Stomach (tissue), 9 donors: Measurements from ENCODE around the gene EPB41L2. TPM values are rescaled to one million over a fixed set of nuclear protein-coding genes. Genes with fewer than 3 reads are reported as not detected.

Experiments used
- DNase-seq, 2 donors: peaks; one replicate each; pipeline versions ENCODE4 v3.0.0 to v3.0.0-alpha.2; 2013 to 2019
- H3K27ac ChIP-seq, 5 donors: fragments of 200-600 bp in 4 of 5; sonication (generic) in 4 of 5; one replicate each; pipeline ENCODE4 v1.5.1; 2013 to 2019; ENCODE audit warnings: mild to moderate bottlenecking in 1 of 5, moderate library complexity in 1 of 5
- H3K27me3 ChIP-seq, 3 donors: fragments of 200-600 bp; sonication (generic); one replicate each; pipeline ENCODE4 v1.5.1; 2017 to 2019; ENCODE audit warnings: mixed run types in 1 of 3
- H3K36me3 ChIP-seq, 4 donors: fragments of 200-600 bp; sonication (generic); 1 replicate in 3 of 4; 2 replicates in 1 of 4; pipeline ENCODE4 v1.5.1; 2016 to 2019
- H3K4me1 ChIP-seq, 4 donors: fragments of 200-600 bp; sonication (generic); one replicate each; pipeline ENCODE4 v1.5.1; 2016 to 2019
- H3K4me3 ChIP-seq, 4 donors: fragments of 200-600 bp; sonication (generic) in 3 of 4; one replicate each; pipeline ENCODE4 v1.5.1; 2016 to 2019; ENCODE audit warnings: mild to moderate bottlenecking in 1 of 4
- H3K9me3 ChIP-seq, 4 donors: fragments of 200-600 bp; sonication (generic); one replicate each; pipeline ENCODE4 v1.5.1; 2016 to 2019
- EP300 ChIP-seq: sonication (generic); formaldehyde crosslinking; IDR thresholded peaks from one replicate; pipeline ENCODE4 v1.6.1; 2017; ENCODE audit warnings: antibody characterized with exemption
- POLR2A ChIP-seq, 4 donors: fragments of 450-650 bp; IDR thresholded peaks; one replicate each; pipeline ENCODE4 v1.6.1; 2016; ENCODE audit warnings: antibody characterized with exemption in 4 of 4, control low read depth in 2 of 4, mild to moderate bottlenecking in 1 of 4, moderate library complexity in 1 of 4
- POLR2AphosphoS5 ChIP-seq, 3 donors: sonication (generic); formaldehyde crosslinking; IDR thresholded peaks; one replicate each; pipeline ENCODE4 v1.6.1; 2016; ENCODE audit warnings: antibody characterized with exemption in 3 of 3
- WGBS, 5 donors: extraction: QIAGEN DNeasy Blood & Tissue Kit in 3 of 5; methylation state at CpG; one replicate each; pipeline versions ENCODE4 v1.1.5 to v1.1.7; 2013 to 2018; 5-methylcytosine and 5-hydroxymethylcytosine counted together
- intact Hi-C: fragments of 100-400 bp; cut with DNase I; formaldehyde crosslinking; loops from one replicate; pipeline ENCODE4 v1.15.1; 2023; ENCODE audit warnings: low total_unique reads
- polyA plus RNA-seq, 3 donors: library from polyadenylated mRNA; stranded (reverse); fragments of 200-250 nt; gene quantifications; one replicate each; pipeline ENCODE4 v1.2.3, GENCODE V29; 2013
- total RNA-seq, 5 donors: library from RNA; depleted of rRNA; stranded (reverse); fragments of >200 nt; gene quantifications; one replicate each; pipeline versions ENCODE4 v1.1.0 to v1.2.3, GENCODE V29; 2014 to 2016
- TF ChIP-seq, protein P1 (sequence below), 7 experiments: fragments of 450-650 bp in 4 of 7; fragments of 200-600 bp in 3 of 7; sonication (generic) in 3 of 7; IDR thresholded peaks; one replicate each; pipeline ENCODE4 v1.5.1; 2016 to 2019; ENCODE audit warnings: antibody characterized with exemption in 7 of 7, control low read depth in 2 of 7, mild to moderate bottlenecking in 1 of 7
- donor health status: healthy with polysubstance abuse.
- donor health status: Bipolar disorder and iron deficiency.
- donor health status: healthy.

The EPB41L2 gene
- total and polyA plus RNA-seq, 8 donors = 12.5 to 238 (median 30.2) TPM

DNA sequence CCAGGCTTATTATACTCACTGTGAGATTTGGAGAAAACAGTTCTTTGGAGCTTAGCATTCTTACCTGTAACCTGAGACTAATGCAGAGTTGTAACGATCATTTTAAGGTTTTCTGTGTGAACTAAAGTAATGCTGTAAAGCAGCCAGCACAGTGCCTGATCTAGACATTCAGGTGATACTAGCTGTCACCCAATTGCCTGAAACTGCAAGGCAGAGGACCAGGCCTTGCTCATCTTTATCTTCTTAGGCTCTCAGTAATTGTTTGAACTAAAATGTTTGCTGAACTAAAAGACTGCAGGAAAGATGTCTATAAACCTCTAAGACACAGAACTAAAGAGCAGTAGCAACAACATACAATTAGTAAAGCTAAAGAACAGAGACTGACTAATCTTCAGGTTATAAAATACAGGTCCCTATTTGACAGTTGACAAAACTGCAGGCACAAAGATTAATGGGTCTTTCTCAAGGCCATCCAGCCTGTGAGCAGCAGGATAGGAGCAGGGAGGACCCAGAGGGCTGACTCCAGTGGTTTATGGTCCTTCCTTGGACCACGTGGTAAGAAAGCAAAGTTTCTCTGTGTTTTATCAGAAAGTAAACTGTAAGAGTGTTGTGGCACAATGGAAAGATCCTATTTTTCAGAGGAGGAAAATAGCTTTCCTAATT lies 204.4 kb downstream of the EPB41L2 start:
- TF ChIP-seq EP300 = no peak
- intact Hi-C loops = no loop called here
- peaks cover 0 to 7% (median 0%) of the 10 kb centered on the region in 4 donors for H3K4me1 ChIP-seq
- no peaks in the 10 kb centered on the region for H3K27me3 ChIP-seq
- H3K9me3 ChIP-seq = no peaks in the 10 kb centered on the region
- H3K27ac ChIP-seq = no peak overlapping the region
- 44 to 65% (median 58%) methylated on average over 2 of the region's 2 CpGs for WGBS, 5 donors
- no peak for DNase-seq
- H3K4me3 ChIP-seq = no peak overlapping the region
- peaks cover 0 to 35% (median 22%) of the 10 kb centered on the region in 4 donors for H3K36me3 ChIP-seq

DNA sequence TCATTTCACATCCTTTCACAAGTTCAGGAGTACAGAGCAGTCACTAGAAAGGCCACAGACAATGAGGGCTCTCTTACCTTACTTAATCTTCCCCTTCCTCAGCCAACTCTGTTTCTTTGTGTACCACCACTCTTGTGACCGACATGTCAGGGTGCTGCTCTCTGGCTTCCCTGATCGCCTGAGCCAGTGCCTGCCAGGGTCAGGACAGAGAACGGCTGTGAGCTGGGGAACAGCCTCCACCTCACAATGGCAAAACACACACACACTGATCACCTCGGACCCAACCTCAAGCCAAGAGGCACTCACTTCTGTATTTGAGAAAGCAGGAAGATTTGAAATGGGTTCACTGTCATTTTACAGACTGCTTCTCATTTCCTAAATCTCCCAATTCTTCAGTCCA lies 205.0 kb downstream of the EPB41L2 start:
- Histone ChIP-seq H3K9me3 (no peaks in the 10 kb centered on the region), H3K4me3 (no peak overlapping the region), H3K27me3 (no peaks in the 10 kb centered on the region), H3K36me3 (peaks cover 0 to 29% (median 19%) of the 10 kb centered on the region in 4 donors), H3K4me1 (peaks cover 0 to 9% (median 0%) of the 10 kb centered on the region in 4 donors), H3K27ac (no peak overlapping the region)
- intact Hi-C loops = no loop called here
- WGBS, 5 donors = 88 to 95% (median 93%) methylated on average over 4 of the region's 4 CpGs
- TF ChIP-seq EP300 = no peak
- no peak for TF ChIP-seq POLR2A (IDR thresholded peaks at IDR 0.05)
- no peak for TF ChIP-seq POLR2AphosphoS5 (IDR thresholded peaks at IDR 0.05)
- TF ChIP-seq, protein P1, sequence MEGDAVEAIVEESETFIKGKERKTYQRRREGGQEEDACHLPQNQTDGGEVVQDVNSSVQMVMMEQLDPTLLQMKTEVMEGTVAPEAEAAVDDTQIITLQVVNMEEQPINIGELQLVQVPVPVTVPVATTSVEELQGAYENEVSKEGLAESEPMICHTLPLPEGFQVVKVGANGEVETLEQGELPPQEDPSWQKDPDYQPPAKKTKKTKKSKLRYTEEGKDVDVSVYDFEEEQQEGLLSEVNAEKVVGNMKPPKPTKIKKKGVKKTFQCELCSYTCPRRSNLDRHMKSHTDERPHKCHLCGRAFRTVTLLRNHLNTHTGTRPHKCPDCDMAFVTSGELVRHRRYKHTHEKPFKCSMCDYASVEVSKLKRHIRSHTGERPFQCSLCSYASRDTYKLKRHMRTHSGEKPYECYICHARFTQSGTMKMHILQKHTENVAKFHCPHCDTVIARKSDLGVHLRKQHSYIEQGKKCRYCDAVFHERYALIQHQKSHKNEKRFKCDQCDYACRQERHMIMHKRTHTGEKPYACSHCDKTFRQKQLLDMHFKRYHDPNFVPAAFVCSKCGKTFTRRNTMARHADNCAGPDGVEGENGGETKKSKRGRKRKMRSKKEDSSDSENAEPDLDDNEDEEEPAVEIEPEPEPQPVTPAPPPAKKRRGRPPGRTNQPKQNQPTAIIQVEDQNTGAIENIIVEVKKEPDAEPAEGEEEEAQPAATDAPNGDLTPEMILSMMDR (IDR thresholded peaks at IDR 0.05) = no peak
- no peak for DNase-seq

DNA sequence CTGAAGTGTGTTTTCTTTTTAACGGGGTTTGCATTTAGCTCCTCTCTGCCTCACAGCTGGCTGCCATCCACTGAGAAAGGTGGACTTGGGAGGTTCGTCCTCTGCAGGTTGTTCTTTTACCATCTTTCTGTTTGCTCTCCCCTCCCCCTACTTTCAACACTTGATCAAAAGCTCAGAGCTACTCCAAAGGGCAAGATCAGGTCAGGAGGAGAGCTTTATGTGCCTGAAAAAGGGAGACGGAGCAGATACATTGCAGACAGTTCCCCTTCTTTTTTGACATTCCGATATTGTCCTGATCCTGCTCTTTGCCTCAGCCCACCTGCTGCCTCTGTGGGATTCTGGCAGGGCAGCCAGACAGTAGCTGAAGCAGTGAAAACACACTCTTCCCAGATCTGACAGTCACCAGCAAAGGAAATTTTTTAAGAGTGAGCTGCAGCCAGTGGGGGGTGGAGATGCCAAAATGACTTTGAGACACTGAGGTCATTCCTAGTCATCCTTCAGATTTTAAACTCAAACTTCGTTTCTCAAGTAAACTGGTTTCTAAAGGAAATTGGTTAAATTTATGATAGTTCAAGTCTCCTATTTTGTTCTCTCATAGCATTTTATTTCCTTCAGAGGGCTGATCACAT lies 209.4 kb downstream of the EPB41L2 start:
- Histone ChIP-seq H3K4me3 (no peak overlapping the region), H3K27me3 (no peaks in the 10 kb centered on the region), H3K36me3 (peaks cover 0 to 12% (median 8%) of the 10 kb centered on the region in 4 donors), H3K9me3 (no peaks in the 10 kb centered on the region), H3K27ac (no peak overlapping the region), H3K4me1 (peaks cover 0 to 9% (median 0%) of the 10 kb centered on the region in 4 donors)
- TF ChIP-seq POLR2A (IDR thresholded peaks at IDR 0.05) (no peak), POLR2AphosphoS5 (IDR thresholded peaks at IDR 0.05) (no peak), EP300 (no peak)
- TF ChIP-seq, protein P1 (IDR thresholded peaks at IDR 0.05) = no peak
- no peak for DNase-seq
- intact Hi-C loops = no loop called here
- WGBS, 5 donors = 72 to 83% (median 75%) methylated on average over 5 of the region's 5 CpGs

DNA sequence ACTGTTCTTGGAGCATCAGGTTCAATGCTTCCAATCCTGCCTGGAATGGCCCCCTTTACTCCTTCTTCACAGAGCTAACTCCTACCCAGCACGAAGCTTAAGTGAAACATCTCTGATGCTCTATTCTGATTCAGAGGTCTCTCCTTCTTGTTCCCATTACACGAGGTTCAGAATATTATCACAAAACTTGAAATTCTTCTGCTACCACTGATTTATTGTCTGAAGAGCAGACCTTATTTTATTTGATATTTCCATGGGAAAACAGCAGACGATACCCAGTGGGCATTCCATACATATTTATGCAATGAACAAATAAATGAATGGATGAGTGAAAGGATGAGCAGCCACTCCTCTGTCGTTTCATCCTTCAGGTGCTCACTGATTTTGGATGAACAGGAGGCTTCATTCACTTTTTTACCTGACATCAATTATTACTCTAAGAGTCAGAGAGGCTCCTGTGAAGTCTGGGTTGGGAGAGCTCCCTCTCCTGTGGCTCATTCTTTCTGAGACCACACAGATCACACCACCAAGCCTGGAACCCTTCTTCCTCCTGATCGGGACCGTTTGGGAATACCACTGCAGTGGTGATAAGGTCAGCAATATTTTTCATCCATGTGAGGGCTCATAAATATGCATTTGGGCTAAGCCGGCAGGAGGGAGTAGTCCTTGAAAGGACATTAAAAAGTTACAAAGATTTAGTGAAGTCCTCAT lies 210.0 kb downstream of the EPB41L2 start:
- no peak overlapping the region for H3K4me3 ChIP-seq
- peaks cover 0 to 9% (median 0%) of the 10 kb centered on the region in 4 donors for H3K4me1 ChIP-seq
- TF ChIP-seq POLR2AphosphoS5 (IDR thresholded peaks at IDR 0.05) = no peak
- TF ChIP-seq EP300 = no peak
- no peak for TF ChIP-seq POLR2A (IDR thresholded peaks at IDR 0.05)
- TF ChIP-seq, protein P1 (IDR thresholded peaks at IDR 0.05) = no peak
- WGBS, 5 donors = 80 to 86% (median 82%) methylated on average over 7 of the region's 7 CpGs
- H3K27ac ChIP-seq = no peak overlapping the region
- peaks cover 0 to 11% (median 5%) of the 10 kb centered on the region in 4 donors for H3K36me3 ChIP-seq
- H3K27me3 ChIP-seq = no peaks in the 10 kb centered on the region
- DNase-seq = no peak
- intact Hi-C loops = no loop called here
- no peaks in the 10 kb centered on the region for H3K9me3 ChIP-seq
